ENCODE results near the gene SYT15. TPM values are rescaled to one million over a fixed set of nuclear protein-coding genes. Genes with fewer than 3 reads are reported as not detected.

SYT15 gene
- total RNA-seq, 1 donor from 2014 or later, result 5.4 TPM

- DNase-seq (ENCODE audit: extremely low spot score in 2 of 2), result peak in 1 of 2 donors; percentile 97
- Histone ChIP-seq H3K36me3 (no peaks in the 10 kb centered on the region), H3K4me3 (no peak overlapping the region), H3K27me3 (peaks cover 4% of the 10 kb centered on the region), H3K27ac (no peak overlapping the region), H3K9me3 (no peaks in the 10 kb centered on the region), H3K4me1 (peaks cover 16% of the 10 kb centered on the region)
- intact Hi-C loops (cut with DNase I), result no loop called here
- TF ChIP-seq POLR2AphosphoS5 (IDR thresholded peaks at IDR 0.05; ENCODE audit: insufficient read depth in 1 of 2, low read depth in 1 of 2) (no peak), CTCF (IDR thresholded peaks at IDR 0.05) (no peak), POLR2A (IDR thresholded peaks at IDR 0.05) (no peak)
Measured at GRCh38 chr10:46557319-46558121, 21.4 kb upstream of the SYT15 start.

- H3K27me3 ChIP-seq, result peaks cover 4% of the 10 kb centered on the region
- DNase-seq (ENCODE audit: extremely low spot score in 2 of 2), result no peak
Measured at GRCh38 chr10:46558122-46558391, 20.9 kb upstream of the SYT15 start.

GRCh38 chr10:46558392-46559185 lies 20.3 kb upstream of the SYT15 start:
- Histone ChIP-seq H3K4me1 (peaks cover 16% of the 10 kb centered on the region), H3K4me3 (no peak overlapping the region), H3K27ac (no peak overlapping the region), H3K36me3 (no peaks in the 10 kb centered on the region), H3K27me3 (peaks cover 4% of the 10 kb centered on the region), H3K9me3 (no peaks in the 10 kb centered on the region)
- TF ChIP-seq POLR2A (IDR thresholded peaks at IDR 0.05) (no peak), POLR2AphosphoS5 (IDR thresholded peaks at IDR 0.05; ENCODE audit: insufficient read depth in 1 of 2, low read depth in 1 of 2) (no peak)
- intact Hi-C loops (cut with DNase I), result no loop called here
- peak in 1 of 2 donors; percentile 96 for DNase-seq (ENCODE audit: extremely low spot score in 2 of 2)

More at GRCh38 chr10:46558122-46558391, 20.9 kb upstream of the SYT15 start:
- peaks cover 16% of the 10 kb centered on the region for H3K4me1 ChIP-seq
- H3K36me3 ChIP-seq, result no peaks in the 10 kb centered on the region
- no peak overlapping the region for H3K4me3 ChIP-seq
- intact Hi-C loops (cut with DNase I), result no loop called here
- TF ChIP-seq POLR2A (IDR thresholded peaks at IDR 0.05) (no peak), POLR2AphosphoS5 (IDR thresholded peaks at IDR 0.05; ENCODE audit: insufficient read depth in 1 of 2, low read depth in 1 of 2) (no peak), CTCF (IDR thresholded peaks at IDR 0.05) (no peak)
- H3K27ac ChIP-seq, result no peak overlapping the region
- no peaks in the 10 kb centered on the region for H3K9me3 ChIP-seq

- no peak for DNase-seq (ENCODE audit: extremely low spot score in 2 of 2)
- Histone ChIP-seq H3K4me3 (no peak overlapping the region), H3K36me3 (no peaks in the 10 kb centered on the region), H3K4me1 (peaks cover 16% of the 10 kb centered on the region), H3K27ac (no peak overlapping the region), H3K9me3 (no peaks in the 10 kb centered on the region), H3K27me3 (peaks cover 4% of the 10 kb centered on the region)
- intact Hi-C loops (cut with DNase I), result no loop called here
- TF ChIP-seq POLR2AphosphoS5 (IDR thresholded peaks at IDR 0.05; ENCODE audit: insufficient read depth in 1 of 2, low read depth in 1 of 2), result no peak
- no peak for TF ChIP-seq POLR2A (IDR thresholded peaks at IDR 0.05)
- no peak for TF ChIP-seq CTCF (IDR thresholded peaks at IDR 0.05)
Measured at GRCh38 chr10:46559231-46559671, 19.7 kb upstream of the SYT15 start.

- Histone ChIP-seq H3K36me3 (no peaks in the 10 kb centered on the region), H3K9me3 (no peaks in the 10 kb centered on the region), H3K27me3 (peaks cover 4% of the 10 kb centered on the region), H3K4me3 (no peak overlapping the region), H3K27ac (no peak overlapping the region), H3K4me1 (peaks cover 14% of the 10 kb centered on the region)
- no peak for TF ChIP-seq POLR2A (IDR thresholded peaks at IDR 0.05)
- no peak for TF ChIP-seq CTCF (IDR thresholded peaks at IDR 0.05)
- TF ChIP-seq POLR2AphosphoS5 (IDR thresholded peaks at IDR 0.05; ENCODE audit: insufficient read depth in 1 of 2, low read depth in 1 of 2), result no peak
- intact Hi-C loops (cut with DNase I), result no loop called here
- no peak for DNase-seq (ENCODE audit: extremely low spot score in 2 of 2)
Measured at GRCh38 chr10:46560381-46560780, 18.5 kb upstream of the SYT15 start.

Data from vagina (tissue), 2 donors.